HUDEP-2 (cell line): ENCODE results near the gene PANK4.

Source experiments
- DNase-seq, 76 experiments: peaks; one replicate each; lab custom pipeline; 2025; ENCODE audit not compliant: unreplicated experiment in 76 of 76; lab: John Stamatoyannopoulos, UW

Gene PANK4

GRCh38 chr1:2516946-2517345 is 9.4 kb downstream of the PANK4 start:
- no peak for DNase-seq

GRCh38 chr1:2516124-2516523 is 10.3 kb downstream of the PANK4 start:
- DNase-seq: no peak

- DNase-seq: no peak
These were observed 10.7 kb downstream of the PANK4 start for GRCh38 chr1:2515763-2516080.

- no peak for DNase-seq
These were observed 11.3 kb downstream of the PANK4 start for GRCh38 chr1:2514863-2515762.

GRCh38 chr1:2513939-2514652 is 12.3 kb downstream of the PANK4 start:
- no peak for DNase-seq

- DNase-seq: no peak
These were observed 13.5 kb downstream of the PANK4 start for GRCh38 chr1:2512862-2513421.

GRCh38 chr1:2510366-2511155 is 15.8 kb downstream of the PANK4 start:
- no peak for DNase-seq

- DNase-seq: no peak
These were observed 16.8 kb downstream of the PANK4 start for GRCh38 chr1:2509589-2509988.

- no peak for DNase-seq
These were observed 17.6 kb downstream of the PANK4 start for GRCh38 chr1:2508751-2509150.

- no peak for DNase-seq
These were observed 18.2 kb downstream of the PANK4 start for GRCh38 chr1:2508180-2508579.

GRCh38 chr1:2507744-2508155 is 18.6 kb downstream of the PANK4 start:
- DNase-seq: no peak

GRCh38 chr1:2506901-2507565 is 19.4 kb downstream of the PANK4 start:
- no peak for DNase-seq

GRCh38 chr1:2506007-2506860 is 20.2 kb downstream of the PANK4 start:
- DNase-seq: no peak

GRCh38 chr1:2505461-2505994 is 20.9 kb downstream of the PANK4 start:
- DNase-seq: no peak

- no peak for DNase-seq
These were observed 21.5 kb downstream of the PANK4 start for GRCh38 chr1:2504949-2505272.

- DNase-seq: no peak
These were observed 22.0 kb downstream of the PANK4 start for GRCh38 chr1:2504225-2504948.

GRCh38 chr1:2503554-2504224 is 22.7 kb downstream of the PANK4 start:
- DNase-seq: no peak
